HG03457 (cell line): Measurements from ENCODE around the gene NCBP3.
"Not testable (repeated sequence)": the region's sequence is repeated elsewhere in the genome, so short reads cannot be mapped to it uniquely, and the experiment has no call there.

Source experiments
- ATAC-seq: cut with Tn5 transposase; IDR thresholded peaks from one replicate; pipeline ENCODE4 v1.9.1; 2021; ENCODE audit warnings: moderate number of reproducible peaks; ENCODE audit not compliant: unreplicated experiment

The NCBP3 gene

DNA sequence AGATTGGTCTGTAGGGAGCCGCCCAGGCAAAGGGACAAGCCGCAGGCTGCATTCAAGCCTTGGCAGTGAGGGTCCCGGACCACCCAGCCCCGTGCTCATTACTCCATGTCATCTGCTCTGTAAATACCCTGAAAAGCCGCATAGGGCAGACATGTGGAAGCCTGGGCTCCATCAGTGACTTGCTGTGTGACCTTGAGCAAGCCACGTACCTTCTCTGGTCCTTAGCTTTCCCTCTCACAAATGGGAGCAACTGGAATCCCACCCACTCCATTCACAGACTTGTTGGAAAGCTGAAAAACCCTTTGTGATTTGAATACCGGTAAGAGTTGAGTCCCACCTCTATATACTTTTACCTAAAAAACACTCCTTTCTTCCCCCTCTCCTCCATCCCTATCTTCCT, 34.9 kb upstream of the NCBP3 start:
- no peak for ATAC-seq

DNA sequence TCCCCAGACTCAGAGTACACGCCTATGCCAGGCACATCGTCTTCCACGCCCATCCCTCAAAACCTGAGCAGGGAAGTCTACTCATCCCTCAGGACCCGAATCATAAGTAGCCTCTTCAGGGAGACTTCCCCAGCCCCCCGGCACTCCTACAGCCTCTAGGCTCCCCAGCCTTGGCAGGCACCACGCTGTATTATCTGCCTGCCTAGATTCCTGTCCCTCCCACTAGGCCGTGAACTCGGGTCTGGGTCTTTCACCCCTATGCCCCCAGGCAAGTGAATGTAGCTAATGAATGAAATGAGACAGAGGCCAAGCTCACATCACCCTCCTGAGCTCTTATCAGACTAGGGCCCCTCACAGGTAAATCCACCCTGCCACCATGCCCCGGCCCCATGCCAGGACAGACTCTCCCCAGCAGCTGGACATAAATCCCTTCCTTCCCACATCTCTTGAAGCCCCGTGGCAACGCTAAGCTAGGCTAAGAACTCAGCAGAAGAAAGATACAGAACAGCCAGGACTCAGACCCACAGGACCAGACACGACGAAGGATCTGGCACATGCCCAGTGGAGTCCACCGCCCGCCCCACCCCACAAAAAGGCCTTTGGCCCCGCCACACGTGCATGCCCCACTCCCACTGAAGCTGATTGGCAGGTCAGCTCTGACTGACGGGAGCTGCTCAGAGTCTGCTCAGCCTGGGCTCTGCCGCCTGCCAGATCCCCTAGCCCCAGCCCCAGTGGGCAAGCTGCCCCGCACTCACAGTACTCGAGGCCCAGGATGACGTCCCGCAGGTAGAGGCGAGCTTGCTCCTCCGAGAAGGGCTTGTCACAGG, 33.8 kb upstream of the NCBP3 start:
- ATAC-seq: no peak

DNA sequence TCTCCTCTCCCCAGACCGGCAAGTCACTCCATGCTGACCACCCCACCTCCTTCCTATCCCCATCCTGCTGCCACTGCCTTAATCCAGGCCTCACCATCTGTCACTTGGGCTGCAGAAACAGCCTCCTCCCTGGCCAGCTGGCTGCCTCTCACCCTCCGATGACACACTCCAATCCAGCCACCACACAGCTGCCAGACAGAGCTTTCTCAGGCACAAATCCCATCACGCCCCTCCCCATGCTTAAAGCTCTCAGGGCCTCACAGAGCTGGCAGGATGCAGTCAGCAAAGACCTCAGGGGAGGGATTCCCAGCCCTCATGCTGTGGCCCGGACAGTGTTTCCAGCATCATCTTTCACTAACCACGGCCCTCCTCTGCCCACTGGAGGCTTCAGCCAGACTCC, 33.1 kb upstream of the NCBP3 start:
- no peak for ATAC-seq

DNA sequence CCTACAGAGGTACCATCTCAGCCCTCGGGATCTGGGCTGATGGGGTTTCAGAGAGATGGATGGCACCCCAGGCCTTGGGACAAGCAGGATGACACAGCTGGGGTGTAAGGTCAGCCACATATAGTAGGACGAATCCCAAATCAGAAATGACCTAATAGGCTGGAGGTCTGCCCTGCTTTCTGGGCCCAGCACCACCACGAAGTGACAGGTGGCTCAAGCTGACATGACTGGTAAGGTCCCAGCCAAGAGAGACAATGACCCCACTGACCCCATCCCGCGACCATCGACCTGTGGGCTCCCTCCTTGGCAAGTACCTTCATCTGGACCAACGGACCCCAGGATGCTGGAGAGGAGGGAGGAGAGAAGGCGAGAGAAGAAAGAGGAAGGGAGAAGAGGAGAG, 31.2 kb upstream of the NCBP3 start:
- ATAC-seq: no peak

DNA sequence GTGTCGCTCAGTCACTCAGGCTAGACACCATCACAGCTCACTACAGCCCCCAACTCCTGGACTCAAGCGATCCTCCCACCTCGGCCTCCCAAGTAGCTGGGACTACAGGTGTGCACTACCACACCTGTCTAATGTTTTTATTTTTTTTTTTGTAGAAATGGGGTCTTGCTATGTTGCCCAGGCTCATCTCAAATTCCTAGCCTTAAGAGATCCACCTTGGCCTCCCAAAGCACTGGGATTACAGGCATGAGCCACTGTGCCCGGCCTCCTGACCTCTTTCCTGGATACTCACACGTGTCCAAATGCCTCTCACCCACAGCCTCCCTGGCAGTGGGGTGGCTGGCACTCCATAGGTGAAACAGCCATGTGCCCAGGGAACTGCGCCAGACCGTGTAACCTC, 29.3 kb upstream of the NCBP3 start:
- ATAC-seq: no peak

DNA sequence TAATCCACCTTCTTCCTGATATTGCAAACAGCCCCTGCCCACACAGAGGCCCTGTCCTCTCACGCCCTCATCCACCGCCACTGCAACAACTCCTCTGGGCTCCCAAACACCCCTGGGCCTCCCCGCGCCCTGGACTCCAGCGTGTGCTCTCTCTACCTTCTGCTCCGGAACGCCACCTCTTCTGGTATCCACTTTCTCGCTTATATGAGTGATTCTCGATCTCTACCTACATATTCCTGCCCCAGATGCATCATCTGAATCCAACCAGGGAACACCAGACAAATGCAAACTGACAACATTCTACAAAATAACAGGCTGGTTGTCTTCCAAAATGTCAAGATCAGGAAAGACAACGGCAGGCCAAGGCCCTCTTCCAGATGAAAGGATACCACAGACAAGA, 27.8 kb upstream of the NCBP3 start:
- no peak for ATAC-seq

DNA sequence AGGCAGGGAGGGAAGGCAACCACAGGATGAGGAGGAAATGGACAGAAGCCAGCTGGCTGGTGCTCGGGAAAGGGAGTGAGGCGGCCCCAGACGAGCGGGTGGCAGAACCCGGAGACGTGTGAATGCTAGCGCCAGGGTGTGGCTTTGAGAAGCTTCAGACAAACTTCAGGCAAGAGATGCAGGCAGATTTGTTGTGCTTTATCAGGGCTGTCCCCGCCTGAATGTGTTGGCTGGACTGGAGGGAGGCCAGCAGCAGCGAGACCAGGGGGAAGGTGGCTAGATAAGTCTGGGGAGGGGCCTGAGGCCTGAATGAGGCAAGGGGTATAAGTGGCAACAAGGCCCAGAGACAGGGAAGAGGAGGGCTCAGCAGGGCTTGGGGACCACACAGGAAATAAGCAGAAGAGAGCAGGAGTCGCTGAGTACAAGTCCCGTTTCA, 24.8 kb upstream of the NCBP3 start:
- no peak for ATAC-seq

DNA sequence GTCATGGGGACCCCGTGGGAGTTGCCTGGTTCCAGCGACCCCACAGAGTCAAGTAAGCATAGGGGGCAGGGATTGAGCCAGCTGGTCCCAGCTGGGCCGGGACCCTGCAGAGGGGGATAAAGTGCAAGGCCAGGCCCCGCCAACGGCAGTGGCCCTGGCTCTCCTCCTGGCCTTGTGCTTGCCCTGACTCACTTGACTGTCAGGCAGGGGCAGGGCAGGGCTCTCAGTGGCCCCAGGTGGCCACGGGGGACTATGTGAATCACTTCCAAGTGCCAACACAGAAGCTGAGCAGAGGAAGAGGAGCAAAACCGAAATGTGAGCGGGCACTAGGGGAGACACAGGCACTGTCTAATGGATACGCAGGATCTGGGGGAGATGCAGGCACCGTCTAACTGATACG, 21.6 kb upstream of the NCBP3 start:
- ATAC-seq: no peak

DNA sequence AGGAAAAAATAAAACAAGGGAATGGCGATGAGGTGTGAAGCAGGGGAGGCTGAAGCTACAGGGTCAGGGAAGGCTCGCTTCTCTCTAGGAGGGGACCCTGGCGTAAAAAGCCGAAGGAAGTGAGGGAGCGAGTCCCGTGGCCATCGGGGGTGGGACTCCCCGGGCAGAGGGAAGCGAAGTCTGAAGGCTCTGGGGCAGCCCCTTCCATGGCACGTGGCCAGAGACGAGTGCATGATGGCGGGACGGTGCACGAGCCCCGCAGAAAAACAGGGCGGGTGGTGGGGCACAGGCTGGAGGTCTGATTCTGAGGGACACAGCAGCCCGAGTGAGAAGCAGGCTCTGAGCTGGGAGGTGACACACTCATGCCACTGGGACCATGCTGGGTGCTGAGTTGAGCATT, 21.1 kb upstream of the NCBP3 start:
- no peak for ATAC-seq

DNA sequence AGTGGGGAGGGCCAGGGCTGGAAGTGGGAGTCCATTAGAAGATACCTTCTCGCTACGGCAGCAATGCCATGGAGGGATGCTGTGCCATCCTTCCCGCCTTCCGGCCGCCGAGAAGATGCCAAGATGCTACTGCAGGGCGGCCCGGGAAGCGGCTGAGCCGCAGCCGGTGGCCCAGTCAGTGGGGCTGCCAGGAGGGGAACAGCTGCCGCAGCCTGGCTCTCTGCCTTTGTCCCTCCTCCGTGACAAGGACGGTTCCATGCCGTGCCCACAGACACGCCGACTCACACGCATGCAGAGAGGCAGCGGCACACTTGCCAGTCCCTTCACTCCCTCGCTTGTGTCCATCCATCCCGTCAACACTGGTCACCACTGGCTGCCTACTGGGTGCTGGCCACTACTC, 20.2 kb upstream of the NCBP3 start:
- no peak for ATAC-seq

DNA sequence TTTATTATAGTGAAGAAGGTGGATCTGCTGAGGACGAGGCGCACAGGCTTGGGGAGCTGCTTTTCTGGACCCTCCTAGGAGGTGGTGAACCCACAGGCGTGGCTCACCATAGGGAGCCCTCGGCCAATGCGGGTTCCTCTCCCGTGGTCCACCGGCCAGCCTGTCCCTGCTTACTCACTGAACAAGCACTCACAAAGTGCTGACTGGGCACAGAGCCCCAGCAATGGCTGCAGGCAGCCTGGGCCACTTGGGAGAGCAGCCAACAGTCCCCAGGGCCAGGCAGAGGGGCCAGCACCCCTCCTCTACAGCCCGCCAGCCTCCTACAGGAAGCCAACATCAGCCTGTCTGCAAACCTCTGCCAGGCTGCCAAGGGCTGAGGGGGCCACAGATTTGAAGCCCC, 19.1 kb upstream of the NCBP3 start:
- no peak for ATAC-seq

DNA sequence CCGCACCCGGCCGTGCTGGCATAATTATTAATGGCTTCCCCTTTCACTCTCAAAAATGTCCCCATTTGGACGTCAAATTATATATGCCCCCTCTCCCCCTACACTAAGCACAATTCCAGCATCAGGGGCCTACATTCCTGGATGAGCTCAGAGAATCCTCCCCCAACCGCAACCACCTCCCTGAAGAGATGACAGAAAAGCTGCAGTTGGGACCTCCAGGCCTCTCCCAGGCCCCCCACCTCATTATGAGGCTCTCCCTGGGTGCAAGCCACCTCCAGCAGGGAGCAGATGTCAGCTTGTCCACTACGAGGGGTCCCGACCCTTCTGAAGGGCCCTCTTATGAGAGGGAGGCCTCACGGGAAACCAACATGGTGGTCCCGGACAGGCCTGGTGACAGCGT, 18.5 kb upstream of the NCBP3 start:
- no peak for ATAC-seq

DNA sequence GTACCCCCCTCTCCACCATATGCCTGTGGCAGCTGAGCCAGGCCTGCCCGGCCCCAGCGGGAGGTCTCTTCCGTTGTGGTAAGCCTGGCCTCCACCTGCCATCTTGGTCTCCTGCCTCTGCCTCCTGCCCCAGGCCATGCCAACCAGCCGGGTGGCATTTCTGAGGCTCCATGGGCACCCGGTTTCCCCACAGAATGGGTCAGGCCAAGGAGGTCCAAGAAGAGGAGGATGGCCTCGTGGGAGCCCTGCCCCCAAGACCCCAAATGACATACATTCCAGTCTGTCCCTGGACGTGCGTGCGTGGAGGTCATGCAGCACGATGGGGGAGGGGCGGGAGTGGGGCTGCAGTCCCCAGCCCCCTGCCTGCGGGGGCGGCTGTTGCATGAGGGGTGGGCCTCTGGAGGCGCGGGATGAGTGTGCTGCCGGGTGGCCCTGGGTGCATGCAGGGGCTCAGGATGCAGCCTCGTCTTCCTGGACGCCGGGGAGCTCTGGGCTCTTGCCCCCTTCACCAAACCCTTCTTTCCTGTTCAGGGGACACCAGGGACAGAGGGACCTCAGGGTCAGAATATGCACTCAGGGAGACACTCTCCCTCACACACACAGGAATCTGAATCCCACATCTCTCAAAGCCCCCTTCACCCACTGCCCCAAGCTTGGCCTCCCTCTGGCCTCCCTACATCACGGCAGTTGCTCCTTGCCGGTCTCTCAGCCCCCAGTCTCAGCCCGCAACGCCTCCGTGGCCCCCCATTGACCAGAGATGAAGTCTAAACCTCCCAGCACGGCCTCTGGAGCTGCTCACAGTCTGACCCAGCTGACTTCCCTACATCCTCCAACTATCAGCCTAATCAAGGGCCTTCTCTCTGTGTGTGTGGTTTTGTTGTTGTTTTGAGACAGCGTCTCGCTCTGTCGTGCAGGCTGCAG, 16.0 kb upstream of the NCBP3 start:
- ATAC-seq: no peak

DNA sequence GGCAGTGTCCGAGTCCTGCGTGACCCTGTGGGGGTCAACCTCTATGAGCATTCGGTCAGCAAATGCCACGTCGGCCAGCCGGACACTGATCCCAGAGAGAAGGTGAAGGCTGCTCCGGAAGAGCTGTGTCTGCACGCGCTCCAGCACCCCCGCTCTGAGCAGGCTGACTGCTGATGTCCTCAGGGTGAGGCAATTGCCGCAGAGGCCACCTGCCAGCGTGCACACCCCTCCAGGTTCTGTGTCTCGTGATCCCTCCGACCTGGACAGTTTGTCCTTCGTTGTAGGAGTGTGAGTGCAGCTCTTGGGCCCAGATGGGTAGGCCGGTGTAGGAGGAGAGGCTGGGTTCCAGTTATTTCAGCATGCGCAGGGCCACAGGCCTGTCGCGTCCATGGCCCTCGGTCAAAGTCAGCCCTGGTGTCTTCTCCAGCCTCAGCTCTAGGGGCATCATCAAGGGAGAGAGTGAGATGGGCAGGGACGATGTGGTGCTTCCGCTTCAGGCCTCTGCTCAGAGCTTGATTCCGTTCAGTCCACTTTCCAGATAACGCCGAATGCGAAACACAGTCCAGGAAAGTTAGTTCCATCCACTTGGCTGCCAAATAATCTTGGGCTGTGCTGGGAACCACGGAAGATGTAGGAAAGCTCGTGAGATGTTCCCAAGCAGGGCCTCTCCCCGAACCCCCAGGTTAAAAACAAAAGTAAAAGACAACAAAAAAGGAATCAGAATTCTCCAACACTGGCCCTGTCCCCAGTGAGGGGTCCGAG, 15.1 kb upstream of the NCBP3 start:
- no peak for ATAC-seq

DNA sequence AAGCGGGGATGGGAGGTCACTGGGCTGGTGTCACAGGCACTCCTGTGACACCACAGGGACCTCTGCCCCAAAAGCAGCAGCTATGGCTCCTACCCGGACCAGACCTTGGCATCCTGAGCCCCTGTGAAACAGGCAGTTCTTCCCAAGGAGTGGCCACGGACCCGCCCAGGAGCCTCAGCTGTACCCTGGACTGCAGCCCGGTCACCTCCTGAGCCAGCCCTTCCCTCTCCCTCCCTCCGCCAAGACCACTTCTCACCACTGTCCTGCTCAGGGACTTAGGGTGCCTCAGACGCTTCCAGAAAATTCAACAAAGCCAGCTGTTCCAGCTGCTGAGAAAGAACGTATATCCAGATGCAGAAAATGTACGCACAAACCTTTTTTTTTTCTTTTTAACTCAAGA, 13.9 kb upstream of the NCBP3 start:
- ATAC-seq: no peak

DNA sequence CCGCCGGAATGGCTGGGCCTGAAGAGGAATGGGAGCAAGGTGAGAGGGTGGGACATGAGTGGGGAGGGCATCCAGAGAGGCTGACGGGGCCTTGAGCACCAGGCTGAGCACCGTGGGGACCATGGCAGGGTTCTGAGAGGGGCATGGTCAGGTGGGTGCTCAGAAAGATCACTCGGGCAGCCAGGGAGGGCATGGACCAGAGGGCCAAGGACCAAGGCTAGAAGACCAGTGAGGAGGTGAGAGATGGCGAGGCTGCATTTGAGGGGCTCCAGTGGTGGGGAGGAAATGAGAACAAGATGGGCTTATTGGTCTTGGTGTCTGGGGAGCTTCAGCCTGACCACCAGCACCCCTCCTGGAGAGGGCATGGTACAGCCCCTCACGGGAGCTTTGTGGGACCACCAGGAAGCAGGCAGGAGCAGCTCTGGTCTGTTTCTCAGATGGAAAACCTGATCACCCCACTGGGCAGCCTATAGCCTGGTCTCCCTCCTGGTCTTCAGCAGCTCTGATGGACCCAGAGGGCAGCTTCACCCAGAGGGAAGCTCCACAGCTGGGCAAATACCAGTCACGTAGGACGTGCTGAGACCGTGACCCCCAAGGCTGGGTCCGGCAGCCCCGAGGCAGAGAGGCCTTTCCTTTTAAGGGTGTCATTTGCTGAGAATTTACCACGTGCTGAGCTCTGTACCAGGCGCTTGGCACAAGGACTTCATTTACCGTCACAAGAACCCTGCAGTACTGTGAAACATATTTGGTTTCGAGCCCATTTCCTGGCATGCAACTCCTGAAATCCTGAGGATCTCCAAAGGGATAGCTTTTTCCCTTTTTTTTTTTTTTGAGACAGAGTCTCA, 11.4 kb upstream of the NCBP3 start:
- no peak for ATAC-seq

DNA sequence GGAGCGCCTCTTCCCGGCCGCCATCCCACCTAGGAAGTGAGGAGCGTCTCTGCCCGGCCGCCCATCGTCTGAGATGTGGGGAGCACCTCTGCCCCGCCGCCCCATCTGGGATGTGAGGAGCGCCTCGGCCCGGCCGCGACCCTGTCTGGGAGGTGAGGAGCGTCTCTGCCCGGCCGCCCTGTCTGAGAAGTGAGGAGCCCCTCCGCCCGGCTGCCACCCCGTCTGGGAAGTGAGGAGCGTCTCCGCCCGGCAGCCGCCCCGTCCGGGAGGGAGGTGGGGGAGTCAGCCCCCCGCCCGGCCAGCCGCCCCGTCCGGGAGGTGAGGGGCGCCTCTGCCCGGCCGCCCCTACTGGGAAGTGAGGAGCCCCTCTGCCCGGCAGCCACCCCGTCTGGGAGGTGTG, 8.2 kb upstream of the NCBP3 start:
- ATAC-seq: not testable (repeated sequence)

DNA sequence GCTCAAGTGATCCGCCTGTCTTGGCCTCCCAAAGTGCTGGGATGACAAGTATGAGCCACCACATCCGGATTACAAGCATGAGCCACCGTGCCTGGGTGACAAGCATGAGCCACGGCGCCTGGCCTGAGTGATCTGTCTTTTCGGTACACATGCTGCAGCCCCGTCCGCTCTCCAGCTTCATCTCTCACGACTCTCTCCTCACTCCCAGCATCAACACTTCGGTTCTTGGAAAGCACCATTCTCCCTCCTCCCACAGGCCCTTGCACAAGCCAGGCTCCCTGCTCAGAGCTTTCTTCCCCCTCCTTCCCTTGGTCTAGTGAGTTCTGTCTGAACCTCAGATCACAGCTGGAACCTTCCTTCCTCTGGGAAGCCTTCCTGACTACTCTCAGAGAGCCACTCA, 6.5 kb upstream of the NCBP3 start:
- ATAC-seq: no peak

DNA sequence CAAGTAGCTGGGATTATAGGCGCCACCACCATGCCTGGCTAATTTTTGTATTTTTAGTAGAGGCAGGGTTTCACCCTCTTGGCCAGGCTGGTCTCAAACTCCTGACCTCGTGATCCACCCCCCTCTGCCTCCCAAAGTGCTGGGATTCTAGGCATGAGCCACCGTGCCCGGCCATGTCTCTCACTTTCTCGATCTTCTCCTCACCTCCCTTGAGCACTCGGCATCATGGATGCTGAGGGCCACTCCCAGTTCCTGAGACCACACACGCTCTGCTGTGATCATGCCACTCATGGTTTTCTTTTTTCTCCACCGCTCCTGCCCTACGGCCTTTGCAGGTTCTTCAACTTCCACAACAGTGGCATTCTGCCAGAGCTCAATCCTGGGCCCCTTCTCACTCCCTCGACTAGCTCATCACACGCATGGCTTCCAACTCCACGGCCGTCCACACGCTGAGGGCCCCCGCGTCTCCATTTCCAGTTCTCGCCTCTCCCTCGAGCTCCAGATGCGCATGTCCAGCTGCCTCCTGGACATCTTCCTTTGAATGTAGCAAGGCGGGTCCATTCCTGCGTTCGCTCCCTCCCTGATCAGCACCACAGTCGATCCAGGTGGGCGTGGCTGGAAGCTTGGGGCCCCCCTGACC, 5.5 kb upstream of the NCBP3 start:
- ATAC-seq: no peak

DNA sequence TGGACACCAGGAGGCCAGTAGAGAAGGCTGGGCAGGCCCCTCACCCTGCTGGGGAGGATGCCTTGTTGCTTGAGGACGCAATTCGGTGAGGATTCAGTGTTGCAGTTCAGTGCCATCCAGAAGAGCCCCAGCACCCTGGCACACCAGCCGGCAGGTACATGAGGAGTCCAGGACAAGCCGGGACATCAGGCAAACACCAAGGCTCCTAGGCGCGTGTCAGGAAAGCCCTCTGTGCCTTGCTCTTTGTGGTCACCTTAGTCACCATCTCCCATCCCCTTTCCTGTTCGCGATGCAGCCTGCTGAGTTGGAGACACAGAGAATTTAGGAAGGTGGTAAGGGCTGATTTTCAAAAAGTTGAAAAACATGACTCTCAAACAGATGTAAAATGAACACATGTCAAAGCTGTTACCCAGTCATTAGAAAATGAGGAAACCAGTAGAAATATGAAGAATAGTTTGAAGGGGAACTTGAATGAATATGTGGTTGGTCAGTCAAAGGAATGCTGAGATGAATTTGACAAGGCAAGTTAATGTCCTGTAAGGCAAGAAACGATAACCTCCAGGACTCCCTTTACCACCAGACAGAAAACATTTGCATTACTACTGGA, 2.3 kb upstream of the NCBP3 start:
- no peak for ATAC-seq
